OCI-LY3 (cell line): ENCODE results near the gene SLC5A6.
"Not testable (repeated sequence)": the region's sequence is repeated elsewhere in the genome, so short reads cannot be mapped to it uniquely, and the experiment has no call there.

Experiments used
- H2AFZ ChIP-seq: fragments of 200-600, 300-600 bp; shearing (Covaris generic); 2 replicates; pipeline ENCODE4 v1.6.0; 2014; ENCODE audit warnings: antibody characterized with exemption, low read depth, low read length
- H3K27ac ChIP-seq: fragments of 200-600, 300-600 bp; sonication (generic); 2 replicates; pipeline ENCODE4 v1.5.1; 2014; ENCODE audit warnings: mild to moderate bottlenecking, low read length, moderate library complexity, mixed read lengths
- H3K27me3 ChIP-seq: fragments of 200-600, 300-600 bp; sonication (generic); 2 replicates; pipeline ENCODE4 v1.6.1; 2014; ENCODE audit warnings: low read depth, low read length, mixed read lengths
- H3K36me3 ChIP-seq: fragments of 200-600, 300-600 bp; sonication (generic); replicated peaks from 2 replicates; pipeline ENCODE3; 2014; ENCODE audit warnings: low read depth, low read length, mixed read lengths
- H3K4me1 ChIP-seq: fragments of 300-600, 200-600 bp; sonication (generic); 2 replicates; pipeline ENCODE4 v1.6.1; 2014; ENCODE audit warnings: low read length, mixed read lengths
- H3K4me2 ChIP-seq: fragments of 200-600, 300-600 bp; sonication (generic); 2 replicates; pipeline ENCODE4 v1.6.1; 2014; ENCODE audit warnings: low read length, mixed read lengths
- H3K4me3 ChIP-seq: fragments of 300-600, 200-600 bp; sonication (generic); 2 replicates; pipeline ENCODE4 v1.5.1; 2014; ENCODE audit warnings: antibody characterized with exemption, mild to moderate bottlenecking, low read length, moderate library complexity
- H3K79me2 ChIP-seq: fragments of 300-600, 200-600 bp; shearing (Covaris generic); 2 replicates; pipeline ENCODE4 v1.6.1; 2014; ENCODE audit warnings: mild to moderate bottlenecking, low read length, mixed read lengths
- H3K9ac ChIP-seq: fragments of 300-600, 200-600 bp; shearing (Covaris generic); 2 replicates; pipeline ENCODE4 v1.6.0; 2014; ENCODE audit warnings: mild to moderate bottlenecking, low read length, moderate library complexity
- H3K9me3 ChIP-seq: fragments of 200-600, 300-600 bp; shearing (Covaris generic); 2 replicates; pipeline ENCODE4 v1.6.1; 2014; ENCODE audit warnings: low read length, mixed read lengths; ENCODE audit not compliant: insufficient read depth
- H4K20me1 ChIP-seq: fragments of 200-600, 300-600 bp; sonication (generic); 2 replicates; pipeline ENCODE4 v1.6.1; 2016; ENCODE audit warnings: low read length, mixed read lengths; ENCODE audit not compliant: insufficient read depth
- EZH2phosphoT487 ChIP-seq: fragments of 200-600 bp; shearing (Covaris generic); IDR thresholded peaks from 2 replicates; pipeline ENCODE4 v1.6.1; 2018; ENCODE audit warnings: antibody characterized with exemption, mixed run types, low read depth
- TF ChIP-seq, protein P1 (sequence below): fragments of 200-600, 300-600 bp; sonication (generic); IDR thresholded peaks from 2 replicates; pipeline ENCODE4 v1.5.1; 2014; ENCODE audit warnings: antibody characterized with exemption, low read length, low read depth

SLC5A6 gene

DNA sequence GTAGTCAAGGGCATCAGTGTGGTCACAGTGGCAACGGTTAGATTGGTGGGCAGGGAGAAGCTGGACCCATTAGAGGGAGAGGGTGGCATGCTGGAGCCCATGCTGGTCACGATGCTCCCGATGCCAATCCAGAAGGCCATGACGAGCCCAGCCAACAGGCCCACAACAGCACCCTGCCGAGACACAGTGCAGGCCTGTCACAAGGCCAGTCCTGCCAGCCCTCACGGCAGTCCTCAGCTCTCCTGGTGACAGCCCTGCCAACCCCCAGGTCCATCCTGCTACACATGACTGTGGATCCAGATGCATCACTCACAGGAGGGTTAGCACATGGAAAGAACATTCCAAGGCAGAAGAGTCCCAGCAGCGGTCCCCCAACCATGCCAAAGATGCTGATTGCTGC, 10.4 kb downstream of the SLC5A6 start:
- H3K79me2 ChIP-seq: no peaks in the 10 kb centered on the region
- H3K36me3 ChIP-seq: peaks cover 16% of the 10 kb centered on the region
- H3K4me1 ChIP-seq: no peaks in the 10 kb centered on the region
- no peaks in the 10 kb centered on the region for H4K20me1 ChIP-seq
- H3K4me2 ChIP-seq: no peak overlapping the region
- TF ChIP-seq, protein P1, sequence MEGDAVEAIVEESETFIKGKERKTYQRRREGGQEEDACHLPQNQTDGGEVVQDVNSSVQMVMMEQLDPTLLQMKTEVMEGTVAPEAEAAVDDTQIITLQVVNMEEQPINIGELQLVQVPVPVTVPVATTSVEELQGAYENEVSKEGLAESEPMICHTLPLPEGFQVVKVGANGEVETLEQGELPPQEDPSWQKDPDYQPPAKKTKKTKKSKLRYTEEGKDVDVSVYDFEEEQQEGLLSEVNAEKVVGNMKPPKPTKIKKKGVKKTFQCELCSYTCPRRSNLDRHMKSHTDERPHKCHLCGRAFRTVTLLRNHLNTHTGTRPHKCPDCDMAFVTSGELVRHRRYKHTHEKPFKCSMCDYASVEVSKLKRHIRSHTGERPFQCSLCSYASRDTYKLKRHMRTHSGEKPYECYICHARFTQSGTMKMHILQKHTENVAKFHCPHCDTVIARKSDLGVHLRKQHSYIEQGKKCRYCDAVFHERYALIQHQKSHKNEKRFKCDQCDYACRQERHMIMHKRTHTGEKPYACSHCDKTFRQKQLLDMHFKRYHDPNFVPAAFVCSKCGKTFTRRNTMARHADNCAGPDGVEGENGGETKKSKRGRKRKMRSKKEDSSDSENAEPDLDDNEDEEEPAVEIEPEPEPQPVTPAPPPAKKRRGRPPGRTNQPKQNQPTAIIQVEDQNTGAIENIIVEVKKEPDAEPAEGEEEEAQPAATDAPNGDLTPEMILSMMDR: no peak
- TF ChIP-seq EZH2phosphoT487: no peak
- H3K9ac ChIP-seq: no peak overlapping the region
- H2AFZ ChIP-seq: no peak overlapping the region
- H3K27me3 ChIP-seq: no peaks in the 10 kb centered on the region
- no peak overlapping the region for H3K4me3 ChIP-seq
- H3K27ac ChIP-seq: no peak overlapping the region
- no peaks in the 10 kb centered on the region for H3K9me3 ChIP-seq

DNA sequence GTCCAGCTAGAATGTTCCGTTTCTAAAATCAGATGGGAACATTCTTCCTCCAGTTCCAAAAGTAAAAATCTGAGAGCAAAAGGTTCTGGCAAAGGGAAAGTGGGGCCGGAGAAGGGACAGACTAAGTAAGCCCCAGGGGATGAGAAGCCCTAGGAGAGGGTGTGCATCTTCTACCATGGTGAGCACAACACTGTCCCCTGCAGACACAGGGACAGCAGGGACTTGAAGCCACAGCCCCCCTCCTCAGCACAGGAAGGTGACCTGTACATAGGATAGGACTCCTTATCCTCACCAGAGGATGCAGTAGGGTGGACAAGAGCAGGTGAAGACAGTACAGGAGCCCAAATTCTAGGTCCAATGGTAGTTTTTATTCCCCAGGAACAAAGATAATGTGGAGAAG, 12.8 kb downstream of the SLC5A6 start:
- no peaks in the 10 kb centered on the region; the same call in 1 of the 2 replicates for H3K27me3 ChIP-seq
- H3K79me2 ChIP-seq: no peaks in the 10 kb centered on the region
- H3K27ac ChIP-seq: no peak overlapping the region
- H3K9ac ChIP-seq: no peak overlapping the region
- no peak overlapping the region for H3K4me3 ChIP-seq
- H4K20me1 ChIP-seq: no peaks in the 10 kb centered on the region
- no peak overlapping the region for H3K4me2 ChIP-seq
- no peaks in the 10 kb centered on the region for H3K4me1 ChIP-seq
- H3K36me3 ChIP-seq: peaks cover 7% of the 10 kb centered on the region
- TF ChIP-seq EZH2phosphoT487: no peak
- TF ChIP-seq, protein P1: no peak
- H2AFZ ChIP-seq: no peak overlapping the region
- H3K9me3 ChIP-seq: no peaks in the 10 kb centered on the region

DNA sequence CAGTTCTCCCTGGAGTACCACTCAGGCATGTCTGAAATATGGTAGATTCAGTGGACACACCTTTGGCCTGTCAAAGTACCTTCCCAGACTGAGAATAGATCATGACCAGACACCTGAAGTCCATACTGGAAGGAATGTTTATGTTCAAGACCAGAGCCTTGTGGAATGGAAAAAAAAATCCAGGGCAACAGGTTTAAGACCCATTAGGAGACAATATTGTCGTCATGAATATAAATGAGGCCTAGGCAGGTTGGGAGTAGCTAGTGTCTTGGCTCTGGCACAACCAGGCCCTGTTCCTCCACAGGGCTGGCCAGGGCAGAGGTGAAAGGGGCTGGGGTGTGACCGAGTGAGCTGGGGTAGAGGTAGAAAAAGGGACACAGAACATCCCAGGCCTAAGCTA, 13.4 kb downstream of the SLC5A6 start:
- Histone ChIP-seq H3K9ac (no peak overlapping the region), H3K4me3 (no peak overlapping the region), H3K27me3 (no peaks in the 10 kb centered on the region; the same call in 1 of the 2 replicates), H3K36me3 (peaks cover 3% of the 10 kb centered on the region), H4K20me1 (no peaks in the 10 kb centered on the region), H2AFZ (no peak overlapping the region), H3K79me2 (no peaks in the 10 kb centered on the region), H3K4me2 (no peak overlapping the region), H3K27ac (no peak overlapping the region), H3K4me1 (no peaks in the 10 kb centered on the region), H3K9me3 (no peaks in the 10 kb centered on the region)
- no peak for TF ChIP-seq EZH2phosphoT487
- TF ChIP-seq, protein P1: no peak

DNA sequence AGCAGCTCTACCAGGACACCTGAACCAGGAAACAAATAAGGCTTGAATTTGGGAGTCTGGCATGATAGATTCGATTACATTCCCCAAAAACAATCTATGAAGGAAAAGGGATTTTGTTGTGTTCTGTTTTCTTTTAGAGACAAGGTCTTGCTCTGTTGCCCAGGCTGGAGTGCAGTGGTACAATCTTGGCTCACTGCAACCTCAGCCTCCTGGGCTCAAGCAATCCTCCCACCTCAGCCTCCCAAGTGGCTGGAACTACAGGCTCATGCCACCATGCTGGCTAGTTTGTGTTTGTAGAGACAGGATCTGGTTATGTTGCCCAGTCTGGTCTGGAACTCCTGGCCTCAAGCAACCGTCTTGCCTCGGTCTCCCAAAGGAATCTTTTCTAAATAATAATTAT, 14.0 kb downstream of the SLC5A6 start:
- H3K9me3 ChIP-seq, H3K27me3 ChIP-seq, H3K27ac ChIP-seq, H3K9ac ChIP-seq, H3K79me2 ChIP-seq, H3K36me3 ChIP-seq, H2AFZ ChIP-seq, H3K4me1 ChIP-seq, H4K20me1 ChIP-seq, H3K4me2 ChIP-seq, H3K4me3 ChIP-seq: not testable (repeated sequence)

DNA sequence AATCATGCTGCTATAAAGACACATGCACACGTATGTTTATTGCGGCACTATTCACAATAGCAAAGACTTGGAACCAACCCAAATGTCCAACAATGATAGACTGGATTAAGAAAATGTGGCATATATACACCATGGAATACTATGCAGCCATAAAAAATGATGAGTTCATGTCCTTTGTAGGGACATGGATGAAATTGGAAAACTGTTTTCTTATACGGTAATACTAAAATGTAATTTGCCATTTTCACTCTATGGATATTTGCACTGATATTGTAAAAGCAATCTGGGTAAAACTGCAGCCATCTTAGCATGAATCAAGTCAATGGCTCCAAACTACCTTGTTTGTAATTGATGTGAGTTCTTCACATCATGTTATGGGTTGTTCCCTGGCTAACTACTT, 16.3 kb downstream of the SLC5A6 start:
- not testable (repeated sequence) for H3K9me3 ChIP-seq, H3K36me3 ChIP-seq, H2AFZ ChIP-seq, H3K27ac ChIP-seq, H3K79me2 ChIP-seq, H3K4me3 ChIP-seq, H3K9ac ChIP-seq, H3K4me1 ChIP-seq, H4K20me1 ChIP-seq, H3K27me3 ChIP-seq, H3K4me2 ChIP-seq
